HG02973 (cell line): ENCODE data around the gene BPTF.
"Not testable (repeated sequence)": the region's sequence is repeated elsewhere in the genome, so short reads cannot be mapped to it uniquely, and the experiment has no call there.

ENCODE experiments used
- ATAC-seq: cut with Tn5 transposase; IDR thresholded peaks from one replicate; pipeline ENCODE4 v1.9.1; 2021; ENCODE audit warnings: moderate library complexity; ENCODE audit not compliant: unreplicated experiment

Gene BPTF

GRCh38 chr17:67824735-67825626, at the start of gene BPTF:
BPTF (plus strand) TSS chr17:67825503; CDS start chr17:67825725, 222 bp downstream.
- ATAC-seq: peak; percentile 68

GRCh38 chr17:67779098-67779672, 46.1 kb upstream of the BPTF start:
- no peak for ATAC-seq

- ATAC-seq: no peak
Observed at GRCh38 chr17:67784364-67785121, 40.8 kb upstream of the BPTF start.

GRCh38 chr17:67785122-67785477, 40.2 kb upstream of the BPTF start:
- ATAC-seq: no peak

- no peak for ATAC-seq
Observed at GRCh38 chr17:67785504-67785903, 39.8 kb upstream of the BPTF start.

GRCh38 chr17:67800495-67800928, 24.8 kb upstream of the BPTF start:
- peak; percentile 84 for ATAC-seq

GRCh38 chr17:67801626-67802175, 23.6 kb upstream of the BPTF start:
- ATAC-seq: no peak

GRCh38 chr17:67810464-67810863, 14.8 kb upstream of the BPTF start:
- ATAC-seq: no peak

- not testable (repeated sequence) for ATAC-seq
Observed at GRCh38 chr17:67812380-67812779, 12.9 kb upstream of the BPTF start.

GRCh38 chr17:67813803-67814180, 11.5 kb upstream of the BPTF start:
- no peak for ATAC-seq

GRCh38 chr17:67818110-67819002, 6.9 kb upstream of the BPTF start:
- ATAC-seq: peak; percentile 63

GRCh38 chr17:67819722-67820121, 5.6 kb upstream of the BPTF start:
- ATAC-seq: no peak

- ATAC-seq: no peak
Observed at GRCh38 chr17:67821871-67822367, 3.4 kb upstream of the BPTF start.

- ATAC-seq: peak; percentile 29
Observed at GRCh38 chr17:67825627-67826601, 611 bp downstream of the BPTF start.

- ATAC-seq: no peak
Observed at GRCh38 chr17:67829331-67829730, 4.0 kb downstream of the BPTF start.

- no peak for ATAC-seq
Observed at GRCh38 chr17:67830440-67830839, 5.1 kb downstream of the BPTF start.

GRCh38 chr17:67831268-67831667, 6.0 kb downstream of the BPTF start:
- no peak for ATAC-seq

- no peak for ATAC-seq
Observed at GRCh38 chr17:67833134-67833533, 7.8 kb downstream of the BPTF start.
